SU-DHL-6 (cell line): Measurements from ENCODE around the gene WDR47.

Experiments used
- H2AFZ ChIP-seq: fragments of 200-600 bp; sonication (generic); 2 replicates; pipeline ENCODE4 v1.6.1; 2014; ENCODE audit warnings: low read depth, mild to moderate bottlenecking, moderate library complexity, mixed read lengths, antibody characterized with exemption, low read length; ENCODE audit not compliant: severe bottlenecking
- H3F3A ChIP-seq: fragments of 200-600 bp; shearing (Covaris generic); 2 replicates; pipeline ENCODE4 v1.6.0; 2016; ENCODE audit warnings: antibody characterized with exemption, mild to moderate bottlenecking; ENCODE audit not compliant: insufficient read depth
- H3K27ac ChIP-seq: fragments of 200-600 bp; sonication (generic); 2 replicates; pipeline ENCODE4 v1.5.1; 2016; ENCODE audit warnings: low read depth, mild to moderate bottlenecking, low read length, moderate library complexity, mixed read lengths
- H3K27me3 ChIP-seq: fragments of 200-600 bp; sonication (generic), shearing (Covaris generic); 2 replicates; pipeline ENCODE4 v1.6.0; 2014; ENCODE audit warnings: mild to moderate bottlenecking, low read length
- H3K36me3 ChIP-seq: fragments of 200-600 bp; sonication (generic); 2 replicates; pipeline ENCODE4 v1.6.1; 2014; ENCODE audit warnings: mild to moderate bottlenecking, low read length, mixed read lengths
- H3K4me2 ChIP-seq: fragments of 300-600, 200-600 bp; shearing (Covaris generic), sonication (generic); 2 replicates; pipeline ENCODE4 v1.6.0; 2014; ENCODE audit warnings: low read length, low read depth, mild to moderate bottlenecking; ENCODE audit not compliant: poor library complexity, severe bottlenecking
- H3K4me3 ChIP-seq: fragments of 200-600 bp; sonication (generic); 2 replicates; pipeline ENCODE4 v1.5.1; 2014; ENCODE audit warnings: antibody characterized with exemption, low read length, mild to moderate bottlenecking, mixed read lengths; ENCODE audit not compliant: insufficient read depth, poor library complexity, severe bottlenecking
- H3K79me2 ChIP-seq: fragments of 200-600 bp; sonication (generic); 2 replicates; pipeline ENCODE4 v1.6.1; 2014; ENCODE audit warnings: mild to moderate bottlenecking, low read length, moderate library complexity; ENCODE audit not compliant: insufficient read depth
- H3K9ac ChIP-seq: fragments of 200-600 bp; sonication (generic); 2 replicates; pipeline ENCODE4 v1.7.0; 2014; ENCODE audit warnings: mild to moderate bottlenecking, low read length
- H3K9me2 ChIP-seq: fragments of 200-600 bp; sonication (generic); replicated peaks from 2 replicates; pipeline ENCODE4 v1.6.1; 2014; ENCODE audit warnings: low read length; ENCODE audit not compliant: insufficient read depth
- H3K9me3 ChIP-seq: fragments of 200-600 bp; sonication (generic); 2 replicates; pipeline ENCODE4 v1.6.1; 2014; ENCODE audit warnings: low read length, mixed read lengths; ENCODE audit not compliant: insufficient read depth
- H4K20me1 ChIP-seq: fragments of 200-600 bp; sonication (generic); 2 replicates; pipeline ENCODE4 v1.6.1; 2014; ENCODE audit warnings: low read depth, mild to moderate bottlenecking, antibody characterized with exemption, low read length, moderate library complexity, mixed read lengths
- CTCF ChIP-seq: fragments of 200-600 bp; sonication (generic); IDR thresholded peaks from one replicate; pipeline ENCODE4 v1.5.1; 2017; ENCODE audit warnings: antibody characterized with exemption, mild to moderate bottlenecking, low read length, moderate library complexity; ENCODE audit not compliant: insufficient read depth, poor library complexity, severe bottlenecking
- EZH2phosphoT487 ChIP-seq: fragments of 200-600 bp; sonication (generic), shearing (Covaris generic); conservative IDR thresholded peaks from 2 replicates; pipeline ENCODE4 v1.6.1; 2018; ENCODE audit warnings: mild to moderate bottlenecking, antibody characterized with exemption, low read length, moderate library complexity, mixed read lengths

WDR47 gene

DNA sequence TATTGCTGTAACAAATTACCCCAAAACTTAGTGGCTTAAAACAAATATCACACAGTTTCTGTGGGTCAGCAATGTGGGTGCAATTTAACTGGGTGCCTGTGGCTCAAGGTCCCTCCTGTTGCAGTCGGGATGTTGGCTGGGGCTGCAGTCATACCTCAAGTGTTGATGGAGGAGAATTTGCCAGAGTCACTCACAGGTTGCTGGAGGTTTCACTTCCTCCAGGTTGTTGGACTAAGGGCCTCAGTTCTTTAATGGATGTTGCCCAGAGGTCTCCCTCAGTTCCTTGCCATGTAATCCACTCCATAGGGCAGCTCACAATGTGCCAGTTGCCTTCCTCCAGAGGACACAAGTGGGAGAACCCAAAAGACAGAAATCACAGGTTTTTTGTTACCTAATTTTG, 36.4 kb upstream of the WDR47 start:
- Histone ChIP-seq H3K27me3 (no peaks in the 10 kb centered on the region), H3K36me3 (no peaks in the 10 kb centered on the region), H3K9me3 (no peaks in the 10 kb centered on the region), H3K4me3 (no peak overlapping the region), H4K20me1 (no peaks in the 10 kb centered on the region), H3K79me2 (peaks cover 14% of the 10 kb centered on the region; the same call in 1 of the 2 replicates), H3K9me2 (no peaks in the 10 kb centered on the region), H3F3A (peaks cover 8% of the 10 kb centered on the region; the same call in 1 of the 2 replicates), H3K4me2 (no peak overlapping the region), H2AFZ (peak overlapping the region; percentile 61), H3K27ac (no peak overlapping the region), H3K9ac (no peak overlapping the region)
- TF ChIP-seq EZH2phosphoT487 (no peak), CTCF (no peak)

GRCh38 chr1:109075531-109076490, 33.9 kb upstream of the WDR47 start, which contains the start of gene TAF13:
TSS of gene TAF13 (minus strand) at chr1:109076003. CDS start at chr1:109075947, 56 bp downstream.
- Histone ChIP-seq H3K36me3 (no peaks in the 10 kb centered on the region), H4K20me1 (no peaks in the 10 kb centered on the region), H3K9me3 (no peaks in the 10 kb centered on the region), H3K27me3 (no peaks in the 10 kb centered on the region), H3K79me2 (peaks cover 14% of the 10 kb centered on the region; the same call in 1 of the 2 replicates), H3K4me2 (peak within 1 kb of the TSS; percentile 69), H3F3A (peaks cover 8% of the 10 kb centered on the region; the same call in 1 of the 2 replicates), H3K9ac (peak within 1 kb of the TSS; percentile 70), H2AFZ (peak within 1 kb of the TSS; percentile 58), H3K4me3 (peak within 1 kb of the TSS; percentile 87), H3K27ac (peak within 1 kb of the TSS; percentile 52), H3K9me2 (no peaks in the 10 kb centered on the region)
- TF ChIP-seq CTCF = no peak
- no peak for TF ChIP-seq EZH2phosphoT487

DNA sequence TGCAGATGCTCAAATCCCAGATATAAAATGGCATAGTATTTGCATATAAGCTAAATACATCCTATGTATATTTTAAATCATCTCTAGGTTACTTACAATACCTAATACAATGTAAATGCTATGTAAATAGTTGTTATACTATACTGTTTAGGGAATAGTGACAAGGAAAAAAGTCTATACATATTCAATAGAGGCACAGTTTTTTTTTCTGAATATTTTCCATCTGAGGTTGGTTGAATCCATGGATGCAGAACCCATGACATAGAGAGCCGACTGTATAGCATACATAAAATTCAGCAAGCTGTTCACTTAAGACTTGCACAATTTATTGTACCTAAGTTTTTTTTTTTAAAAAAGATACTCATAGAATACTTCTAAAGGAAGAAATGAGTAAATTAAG, 27.4 kb upstream of the WDR47 start:
- Histone ChIP-seq H3K9ac (no peak overlapping the region), H3K4me3 (no peak overlapping the region), H3K9me3 (no peaks in the 10 kb centered on the region), H2AFZ (no peak overlapping the region), H3K4me2 (no peak overlapping the region), H3F3A (peaks cover 5% of the 10 kb centered on the region; the same call in 1 of the 2 replicates), H4K20me1 (no peaks in the 10 kb centered on the region), H3K9me2 (no peaks in the 10 kb centered on the region), H3K79me2 (no peaks in the 10 kb centered on the region), H3K27ac (no peak overlapping the region), H3K27me3 (no peaks in the 10 kb centered on the region), H3K36me3 (peaks cover 7% of the 10 kb centered on the region; the same call in 1 of the 2 replicates)
- TF ChIP-seq EZH2phosphoT487 = no peak
